Calu3 (cell line): Measurements from ENCODE around the gene TUBB6. TPM values are rescaled to one million over a fixed set of nuclear protein-coding genes. Genes with fewer than 3 reads are reported as not detected.
A peak's percentile ranks its signal among the peaks of the same experiment; 100 is the strongest.

Source experiments
- BruUV-seq: library from RNA; stranded (reverse); fragments of 400-500 nt; replicated peaks from 2 replicates; lab custom pipeline; 2021; lab: Mats Ljungman, UMichigan
- CTCF ChIA-PET: fragments of 300-600 bp; sonication (Branson Sonifier 250); formaldehyde crosslinking; loops from one replicate; lab custom pipeline; 2022; ENCODE audit warnings: antibody characterized with exemption; lab: Charles Lee
- DNase-seq: peaks from one replicate; pipeline ENCODE4 v3.0.0; 2022
- H3K27ac Mint-ChIP-seq: one replicate; pipeline ENCODE4 v1.8.0; 2022; ENCODE audit warnings: mixed read lengths; ENCODE audit not compliant: unreplicated experiment
- H3K27me3 Mint-ChIP-seq: one replicate; pipeline ENCODE4 v1.8.0; 2022; ENCODE audit warnings: mixed read lengths; ENCODE audit not compliant: unreplicated experiment
- H3K36me3 Mint-ChIP-seq: one replicate; pipeline ENCODE4 v1.8.0; 2022; ENCODE audit warnings: mild to moderate bottlenecking, moderate library complexity, mixed read lengths; ENCODE audit not compliant: insufficient read depth, unreplicated experiment
- H3K4me1 Mint-ChIP-seq: one replicate; pipeline ENCODE4 v1.8.0; 2022; ENCODE audit warnings: mild to moderate bottlenecking, low read depth, mixed read lengths; ENCODE audit not compliant: unreplicated experiment
- H3K4me3 Mint-ChIP-seq: one replicate; pipeline ENCODE4 v1.8.0; 2022; ENCODE audit warnings: mild to moderate bottlenecking, low read depth, moderate library complexity, mixed read lengths; ENCODE audit not compliant: unreplicated experiment
- H3K9me3 Mint-ChIP-seq: one replicate; pipeline ENCODE4 v1.8.0; 2022; ENCODE audit warnings: low read depth, mixed read lengths; ENCODE audit not compliant: unreplicated experiment
- intact Hi-C: fragments of 100-400 bp; cut with micrococcal nuclease; formaldehyde crosslinking; loops from one replicate; pipeline ENCODE4 v1.10.0; 2022; ENCODE audit not compliant: unreplicated experiment
- total RNA-seq: library from RNA; stranded (reverse); gene quantifications from 2 replicates; pipeline ENCODE4 v1.2.3, GENCODE V29; 2022
- TF ChIP-seq, protein P1 (sequence below): fragments of 200-600 bp; IDR thresholded peaks from one replicate; pipeline ENCODE4 v1.8.0; 2022; ENCODE audit warnings: antibody characterized with exemption; ENCODE audit not compliant: unreplicated experiment

Gene TUBB6
- total RNA-seq, 1 experiment from 2014 or later, result 25.7 TPM

DNA sequence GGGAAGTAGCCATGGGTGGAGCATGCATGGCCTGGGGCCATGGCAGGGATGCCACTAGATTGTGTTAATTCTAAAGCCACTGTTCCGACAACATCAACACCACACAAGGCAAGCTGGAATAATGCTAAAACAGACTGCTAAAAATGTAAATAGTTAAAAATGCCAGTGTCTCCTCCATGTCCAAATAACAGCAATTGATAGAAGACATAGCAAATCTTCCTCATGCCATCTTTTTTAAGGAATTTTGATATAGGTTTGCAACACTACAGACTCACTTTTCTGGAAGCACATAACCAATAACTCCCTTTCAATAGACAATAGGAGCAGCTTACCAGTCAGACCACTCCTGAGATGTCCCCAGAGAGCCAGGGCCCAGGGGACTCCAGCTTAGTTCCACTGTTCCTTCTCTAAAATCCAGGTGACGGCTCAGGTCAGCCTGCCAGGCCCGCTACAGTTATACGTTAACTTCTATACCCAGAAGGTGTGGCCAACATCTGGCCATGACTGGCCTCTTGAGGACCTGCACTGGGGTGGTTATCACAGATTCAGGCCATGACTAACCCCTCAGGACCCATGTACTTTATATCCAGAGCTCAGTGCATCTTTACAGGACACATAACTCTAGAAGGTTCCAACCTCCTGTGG is 20.3 kb downstream of the TUBB6 start:
- H3K27me3 Mint-ChIP-seq, result no peaks in the 10 kb centered on the region
- H3K36me3 Mint-ChIP-seq, result peaks cover 38% of the 10 kb centered on the region
- no peak overlapping the region for H3K4me3 Mint-ChIP-seq
- no peaks in the 10 kb centered on the region for H3K4me1 Mint-ChIP-seq
- intact Hi-C loops, result loop anchor here (1.0 kb wide), 1 partner anchor 50 kb away; no protein-coding TSS in a partner anchor
- no peak for DNase-seq
- no TSS peak for BruUV-seq
- H3K9me3 Mint-ChIP-seq, result no peaks in the 10 kb centered on the region
- H3K27ac Mint-ChIP-seq, result no peak overlapping the region
- TF ChIP-seq, protein P1, sequence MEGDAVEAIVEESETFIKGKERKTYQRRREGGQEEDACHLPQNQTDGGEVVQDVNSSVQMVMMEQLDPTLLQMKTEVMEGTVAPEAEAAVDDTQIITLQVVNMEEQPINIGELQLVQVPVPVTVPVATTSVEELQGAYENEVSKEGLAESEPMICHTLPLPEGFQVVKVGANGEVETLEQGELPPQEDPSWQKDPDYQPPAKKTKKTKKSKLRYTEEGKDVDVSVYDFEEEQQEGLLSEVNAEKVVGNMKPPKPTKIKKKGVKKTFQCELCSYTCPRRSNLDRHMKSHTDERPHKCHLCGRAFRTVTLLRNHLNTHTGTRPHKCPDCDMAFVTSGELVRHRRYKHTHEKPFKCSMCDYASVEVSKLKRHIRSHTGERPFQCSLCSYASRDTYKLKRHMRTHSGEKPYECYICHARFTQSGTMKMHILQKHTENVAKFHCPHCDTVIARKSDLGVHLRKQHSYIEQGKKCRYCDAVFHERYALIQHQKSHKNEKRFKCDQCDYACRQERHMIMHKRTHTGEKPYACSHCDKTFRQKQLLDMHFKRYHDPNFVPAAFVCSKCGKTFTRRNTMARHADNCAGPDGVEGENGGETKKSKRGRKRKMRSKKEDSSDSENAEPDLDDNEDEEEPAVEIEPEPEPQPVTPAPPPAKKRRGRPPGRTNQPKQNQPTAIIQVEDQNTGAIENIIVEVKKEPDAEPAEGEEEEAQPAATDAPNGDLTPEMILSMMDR, result no peak
- CTCF ChIA-PET, result interaction anchor here (0.6 to 1.2 kb wide), 10 partner anchors 8 to 91 kb away, joined by 3 to 18 read pairs (median 4); partner anchors contain the start of gene AFG3L2

DNA sequence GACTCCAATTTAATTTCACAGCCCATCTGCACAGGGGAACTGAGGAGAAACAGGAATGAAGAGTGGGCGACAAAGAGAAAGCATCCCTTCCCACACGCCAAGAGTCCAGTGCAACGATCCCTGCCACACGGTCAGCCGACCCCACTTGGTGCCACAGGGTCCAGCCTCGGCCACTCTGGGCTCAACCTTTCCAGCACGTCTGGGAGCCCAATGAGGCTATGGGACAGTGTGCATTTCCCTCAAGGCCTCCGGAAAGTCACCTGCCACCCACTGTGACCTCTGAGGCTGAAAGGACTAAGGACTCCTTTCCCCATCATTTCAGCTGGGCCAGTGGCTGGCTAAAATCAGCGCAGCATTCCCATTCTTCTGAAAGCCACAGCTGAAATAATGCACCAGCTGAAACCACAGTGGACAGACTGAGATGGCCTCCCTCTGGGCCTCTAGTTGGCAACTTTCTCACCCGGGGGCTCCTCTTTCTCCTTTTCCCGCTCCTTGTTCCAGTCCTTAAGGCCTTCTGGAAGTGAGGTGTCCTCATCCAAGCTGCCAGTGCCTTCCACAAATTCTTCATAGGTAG is 21.2 kb downstream of the TUBB6 start:
- Mint-ChIP-seq H3K27me3 (no peaks in the 10 kb centered on the region), H3K4me3 (no peak overlapping the region), H3K27ac (no peak overlapping the region), H3K36me3 (peaks cover 38% of the 10 kb centered on the region), H3K9me3 (no peaks in the 10 kb centered on the region), H3K4me1 (no peaks in the 10 kb centered on the region)
- no peak for DNase-seq
- CTCF ChIA-PET, result no interaction called here
- intact Hi-C loops, result no loop called here
- TF ChIP-seq, protein P1, result no peak
- BruUV-seq, result TSS peak; percentile 89

DNA sequence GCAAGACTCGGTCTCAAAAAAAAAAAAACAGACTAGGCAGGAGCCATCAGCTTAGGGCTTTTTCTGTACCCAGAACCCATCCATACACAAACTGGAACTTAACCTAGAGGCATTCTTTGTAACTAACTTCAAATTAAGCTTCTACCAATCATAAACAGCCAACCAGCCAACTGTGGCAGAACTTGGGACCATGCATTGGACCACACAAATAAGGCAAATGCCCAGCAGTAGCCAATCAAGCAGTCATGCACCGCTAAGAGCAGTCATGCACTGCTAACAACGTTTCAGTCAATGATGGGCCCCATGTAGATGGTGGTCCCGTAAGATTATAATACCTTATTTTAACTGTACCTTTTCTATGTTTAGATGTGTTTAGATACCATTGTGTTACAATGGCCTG is 22.7 kb downstream of the TUBB6 start:
- TF ChIP-seq, protein P1, result no peak
- Mint-ChIP-seq H3K4me1 (peaks cover 3% of the 10 kb centered on the region), H3K9me3 (no peaks in the 10 kb centered on the region), H3K4me3 (no peak overlapping the region), H3K27ac (no peak overlapping the region), H3K36me3 (peaks cover 39% of the 10 kb centered on the region), H3K27me3 (no peaks in the 10 kb centered on the region)
- CTCF ChIA-PET, result no interaction called here
- intact Hi-C loops, result no loop called here
- no peak for DNase-seq
- BruUV-seq, result no TSS peak

DNA sequence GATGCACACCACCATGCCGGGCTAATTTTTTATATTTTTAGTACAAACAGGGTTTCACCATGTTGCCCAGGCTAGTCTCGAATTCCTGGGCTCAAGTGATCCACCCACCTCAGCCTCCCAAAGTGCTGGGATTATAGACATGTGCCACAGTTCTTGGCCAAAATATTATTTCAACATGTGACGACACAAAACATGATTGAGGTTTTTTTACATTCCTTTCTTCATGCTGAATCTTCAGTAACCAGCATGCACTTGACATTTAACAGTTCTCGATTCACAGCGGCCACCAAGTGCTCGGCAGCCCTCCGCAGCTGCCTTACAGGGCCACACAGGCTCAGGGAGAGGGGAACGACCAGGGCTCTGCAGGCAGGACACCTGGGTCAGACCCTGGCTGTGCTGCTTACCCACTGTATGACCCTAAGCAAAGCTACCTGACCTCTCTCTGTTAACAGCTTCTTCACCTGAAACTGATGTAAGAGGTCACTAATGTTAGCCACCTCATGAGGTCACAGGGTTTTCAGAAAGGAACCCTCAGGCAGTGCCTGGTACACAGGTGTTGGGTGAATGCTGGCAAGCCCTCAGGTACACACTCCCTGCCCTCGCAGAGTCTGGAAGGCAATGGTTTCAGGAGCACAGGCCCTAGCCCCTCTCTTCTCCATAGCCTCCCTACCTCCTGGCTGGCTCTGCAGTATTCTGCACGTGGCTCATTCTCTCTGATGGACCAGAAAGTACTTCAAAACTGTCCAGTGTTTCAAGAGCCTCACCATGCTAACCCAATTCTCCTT is 25.7 kb downstream of the TUBB6 start:
- BruUV-seq, result no TSS peak
- Mint-ChIP-seq H3K27me3 (no peaks in the 10 kb centered on the region), H3K36me3 (peaks cover 47% of the 10 kb centered on the region), H3K27ac (no peak overlapping the region), H3K9me3 (no peaks in the 10 kb centered on the region), H3K4me3 (no peak overlapping the region), H3K4me1 (peaks cover 22% of the 10 kb centered on the region)
- intact Hi-C loops, result no loop called here
- TF ChIP-seq, protein P1, result no peak
- no peak for DNase-seq
- CTCF ChIA-PET, result interaction anchor here (0.6 kb wide), 2 partner anchors 24 to 624 kb away, joined by 3 to 4 read pairs; no protein-coding TSS in a partner anchor
